PC-9 (cell line): ENCODE data around the gene CDK8. TPM values are rescaled to one million over a fixed set of nuclear protein-coding genes. Genes with fewer than 3 reads are reported as not detected.

Source experiments
- BruUV-seq: library from RNA; stranded (reverse); fragments of 400-500 nt; replicated peaks from 2 replicates; lab custom pipeline; 2021; lab: Mats Ljungman, UMichigan
- CTCF ChIA-PET: fragments of 300-600 bp; sonication (Branson Sonifier 250); formaldehyde crosslinking; loops from one replicate; lab custom pipeline; 2022; ENCODE audit warnings: antibody characterized with exemption; lab: Charles Lee
- POLR2A ChIA-PET: fragments of 300-600 bp; sonication (Branson Sonifier 250); formaldehyde crosslinking; loops from one replicate; lab custom pipeline; 2022; ENCODE audit warnings: antibody characterized with exemption; ENCODE audit not compliant: unreplicated experiment; lab: Charles Lee
- DNase-seq, 2 experiments: peaks; one replicate each; pipeline versions ENCODE4 v3.0.0 to v3.0.0-alpha.2; 2015 to 2022; ENCODE audit warnings: mixed read lengths in 1 of 2
- H2AFZ ChIP-seq: fragments of 200-600 bp; sonication (generic); 2 replicates; pipeline ENCODE4 v1.8.1; 2017; ENCODE audit warnings: antibody characterized with exemption
- H3F3A ChIP-seq: fragments of 200-600 bp; sonication (generic); 2 replicates; pipeline ENCODE4 v1.8.1; 2017; ENCODE audit warnings: antibody characterized with exemption, mild to moderate bottlenecking, low read depth; ENCODE audit not compliant: insufficient read depth
- H3K27ac ChIP-seq: fragments of 200-600 bp; sonication (generic); 2 replicates; pipeline ENCODE4 v1.6.1; 2016; ENCODE audit warnings: mixed run types
- H3K27me3 ChIP-seq: fragments of 200-600 bp; sonication (generic); 2 replicates; pipeline ENCODE4 v1.6.1; 2016; ENCODE audit warnings: low read depth, mixed run types; ENCODE audit not compliant: insufficient read depth
- H3K36me3 ChIP-seq: fragments of 200-600 bp; sonication (generic); 2 replicates; pipeline ENCODE4 v1.6.1; 2016; ENCODE audit warnings: low read depth, mixed run types
- H3K4me1 ChIP-seq: fragments of 200-600 bp; sonication (generic); replicated peaks from 2 replicates; pipeline ENCODE4 v1.6.1; 2016; ENCODE audit warnings: mixed run types; ENCODE audit not compliant: insufficient read depth
- H3K4me2 ChIP-seq: fragments of 200-600 bp; sonication (generic); 2 replicates; pipeline ENCODE4 v1.6.1; 2017; ENCODE audit warnings: mixed run types
- H3K4me3 ChIP-seq: fragments of 200-600 bp; sonication (generic); 2 replicates; pipeline ENCODE4 v1.6.1; 2016; ENCODE audit warnings: mixed run types
- H3K79me2 ChIP-seq: fragments of 200-600 bp; sonication (generic); 2 replicates; pipeline ENCODE4 v1.6.1; 2017; ENCODE audit warnings: low read depth, mixed run types
- H3K9me2 ChIP-seq: fragments of 200-600 bp; sonication (generic); 2 replicates; pipeline ENCODE4 v1.8.1; 2017; ENCODE audit warnings: mild to moderate bottlenecking; ENCODE audit not compliant: insufficient read depth
- H3K9me3 ChIP-seq: fragments of 200-600 bp; sonication (generic); 2 replicates; pipeline ENCODE4 v1.8.1; 2016; ENCODE audit warnings: low read depth; ENCODE audit not compliant: insufficient read depth
- H4K20me1 ChIP-seq: fragments of 200-600 bp; sonication (generic); 2 replicates; pipeline ENCODE4 v1.8.1; 2017; ENCODE audit not compliant: insufficient read depth
- CTCF ChIP-seq: fragments of 200-600 bp; sonication (generic); conservative IDR thresholded peaks from 2 replicates; pipeline ENCODE4 v1.6.1; 2017; ENCODE audit warnings: mixed run types, antibody characterized with exemption, mild to moderate bottlenecking, moderate library complexity
- EZH2 ChIP-seq: fragments of 200-600 bp; sonication (generic); IDR thresholded peaks from 2 replicates; pipeline ENCODE4 v1.8.0; 2017; ENCODE audit warnings: antibody characterized with exemption, low read depth
- intact Hi-C: fragments of 100-400 bp; cut with micrococcal nuclease; formaldehyde crosslinking; loops from one replicate; pipeline ENCODE4 v1.10.0; 2022; ENCODE audit not compliant: unreplicated experiment
- total RNA-seq: library from RNA; stranded (reverse); gene quantifications from 2 replicates; pipeline ENCODE4 v1.2.3, GENCODE V29; 2021

CDK8 gene
- total RNA-seq, 1 experiment from 2014 or later = 14.8 TPM

GRCh38 chr13:26326562-26326961, 72.6 kb downstream of the CDK8 start:
- POLR2A ChIA-PET = no interaction called here
- Histone ChIP-seq H3K4me3 (no peak overlapping the region), H3K79me2 (peaks cover 26% of the 10 kb centered on the region; the same call in 1 of the 2 replicates), H3K36me3 (no peaks in the 10 kb centered on the region), H2AFZ (no peak overlapping the region), H3K27me3 (no peaks in the 10 kb centered on the region), H3K4me1 (0 out of 2 replicates have a peak, but pooled peaks cover 3% of the 10 kb centered on the region), H3F3A (no peaks in the 10 kb centered on the region), H4K20me1 (peaks cover 3% of the 10 kb centered on the region; the same call in 1 of the 2 replicates), H3K27ac (no peak overlapping the region), H3K4me2 (no peak overlapping the region), H3K9me3 (no peaks in the 10 kb centered on the region; the same call in 1 of the 2 replicates), H3K9me2 (no peaks in the 10 kb centered on the region)
- no peak for DNase-seq
- intact Hi-C loops = no loop called here
- CTCF ChIA-PET = no interaction called here
- BruUV-seq = no TSS peak
- no peak for TF ChIP-seq EZH2
- TF ChIP-seq CTCF = no peak

GRCh38 chr13:26327940-26328725, 74.2 kb downstream of the CDK8 start:
- Histone ChIP-seq H3K4me1 (0 out of 2 replicates have a peak, but pooled peaks cover 3% of the 10 kb centered on the region), H3K4me2 (no peak overlapping the region), H3K36me3 (no peaks in the 10 kb centered on the region), H3K79me2 (peaks cover 31% of the 10 kb centered on the region; the same call in 1 of the 2 replicates), H3F3A (no peaks in the 10 kb centered on the region), H3K27me3 (no peaks in the 10 kb centered on the region), H3K4me3 (no peak overlapping the region), H3K9me2 (no peaks in the 10 kb centered on the region), H4K20me1 (peaks cover 3% of the 10 kb centered on the region; the same call in 1 of the 2 replicates), H2AFZ (no peak overlapping the region), H3K9me3 (no peaks in the 10 kb centered on the region; the same call in 1 of the 2 replicates), H3K27ac (no peak overlapping the region)
- no TSS peak for BruUV-seq
- intact Hi-C loops = no loop called here
- CTCF ChIA-PET = no interaction called here
- no peak for TF ChIP-seq EZH2
- TF ChIP-seq CTCF = no peak
- POLR2A ChIA-PET = interaction anchor here (0.7 kb wide), 2 partner anchors 16 to 800 kb away, joined by 3 to 4 read pairs; no protein-coding TSS in a partner anchor
- peak in 1 of 2 experiments; percentile 45 for DNase-seq

GRCh38 chr13:26335158-26335557, 81.2 kb downstream of the CDK8 start:
- Histone ChIP-seq H3K27ac (no peak overlapping the region), H3K4me2 (no peak overlapping the region), H3K4me1 (no peaks in the 10 kb centered on the region), H3K9me2 (no peaks in the 10 kb centered on the region), H2AFZ (no peak overlapping the region), H3K79me2 (0 out of 2 replicates have a peak, but pooled peaks cover 13% of the 10 kb centered on the region), H3F3A (no peaks in the 10 kb centered on the region), H3K9me3 (no peaks in the 10 kb centered on the region), H4K20me1 (peaks cover 6% of the 10 kb centered on the region; the same call in 1 of the 2 replicates), H3K36me3 (no peaks in the 10 kb centered on the region), H3K4me3 (no peak overlapping the region), H3K27me3 (no peaks in the 10 kb centered on the region)
- TF ChIP-seq EZH2 (no peak), CTCF (no peak)
- CTCF ChIA-PET = no interaction called here
- POLR2A ChIA-PET = no interaction called here
- no TSS peak for BruUV-seq
- intact Hi-C loops = no loop called here
- DNase-seq = no peak
